GM12865 (cell line): ENCODE measurements around the gene EXD2.

Experiments
- DNase-seq: peaks from one replicate; pipeline ENCODE4 v3.0.0; 2010; ENCODE audit warnings: low read depth
- H3K4me3 ChIP-seq: 2 replicates; pipeline ENCODE4 v1.5.1; 2011; ENCODE audit warnings: mild to moderate bottlenecking, low read depth, low read length, control low read depth
- TF ChIP-seq, protein P1 (sequence below): IDR thresholded peaks from 2 replicates; pipeline ENCODE4 v1.5.1; 2011; ENCODE audit warnings: low read length, control low read depth, low read depth, inconsistent platforms; ENCODE audit not compliant: insufficient read depth; ENCODE audit errors: missing control alignments

The EXD2 gene

DNA sequence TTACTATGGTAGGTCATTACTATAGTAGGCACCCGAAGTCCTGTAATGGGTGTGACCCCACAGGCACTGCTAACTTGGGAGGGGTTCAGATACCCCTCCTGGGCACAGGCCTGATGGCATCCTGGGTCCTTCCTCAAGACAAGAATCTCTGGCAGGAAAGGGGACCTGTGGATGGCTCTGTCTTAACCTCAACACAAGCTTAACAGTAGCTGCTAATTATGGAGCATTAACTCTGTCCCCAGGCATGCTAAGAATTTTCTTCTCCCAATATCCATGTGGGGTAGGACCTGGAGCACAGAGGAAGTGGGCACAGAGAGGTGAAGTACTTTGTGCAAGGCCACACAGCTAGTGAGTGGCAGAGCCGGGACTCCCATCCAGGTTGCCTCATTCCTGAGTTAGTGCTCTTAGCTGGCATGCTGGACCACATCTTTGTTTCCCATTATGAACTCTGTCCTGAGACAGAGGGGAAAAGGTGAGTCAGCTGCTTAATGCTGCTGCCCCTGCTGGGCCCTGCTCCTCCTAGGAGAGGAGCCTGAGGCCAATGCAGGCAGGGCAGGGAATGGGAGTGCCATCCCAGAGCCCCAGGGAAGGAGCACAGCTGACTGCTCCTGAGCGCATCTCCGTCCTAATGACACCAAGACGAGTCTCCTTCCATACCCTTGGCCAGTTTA lies 100.7 kb downstream of the EXD2 start:
- no peak overlapping the region for H3K4me3 ChIP-seq
- TF ChIP-seq, protein P1, sequence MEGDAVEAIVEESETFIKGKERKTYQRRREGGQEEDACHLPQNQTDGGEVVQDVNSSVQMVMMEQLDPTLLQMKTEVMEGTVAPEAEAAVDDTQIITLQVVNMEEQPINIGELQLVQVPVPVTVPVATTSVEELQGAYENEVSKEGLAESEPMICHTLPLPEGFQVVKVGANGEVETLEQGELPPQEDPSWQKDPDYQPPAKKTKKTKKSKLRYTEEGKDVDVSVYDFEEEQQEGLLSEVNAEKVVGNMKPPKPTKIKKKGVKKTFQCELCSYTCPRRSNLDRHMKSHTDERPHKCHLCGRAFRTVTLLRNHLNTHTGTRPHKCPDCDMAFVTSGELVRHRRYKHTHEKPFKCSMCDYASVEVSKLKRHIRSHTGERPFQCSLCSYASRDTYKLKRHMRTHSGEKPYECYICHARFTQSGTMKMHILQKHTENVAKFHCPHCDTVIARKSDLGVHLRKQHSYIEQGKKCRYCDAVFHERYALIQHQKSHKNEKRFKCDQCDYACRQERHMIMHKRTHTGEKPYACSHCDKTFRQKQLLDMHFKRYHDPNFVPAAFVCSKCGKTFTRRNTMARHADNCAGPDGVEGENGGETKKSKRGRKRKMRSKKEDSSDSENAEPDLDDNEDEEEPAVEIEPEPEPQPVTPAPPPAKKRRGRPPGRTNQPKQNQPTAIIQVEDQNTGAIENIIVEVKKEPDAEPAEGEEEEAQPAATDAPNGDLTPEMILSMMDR = no peak
- no peak for DNase-seq
